ENCODE results near the gene EMCN.

EMCN gene

GRCh38 chr4:100517864-100518341, at the start of gene EMCN:
EMCN (minus strand) TSS chr4:100518022; CDS start chr4:100517914, 108 bp downstream.
- no peak for DNase-seq (ENCODE audit: low spot score)
- TF ChIP-seq CTCF (IDR thresholded peaks at IDR 0.05; ENCODE audit: borderline replicate concordance, control extremely low read depth, extremely low read depth, insufficient read depth, missing control alignments) = no peak
- in situ Hi-C loops (cut with MboI; ENCODE audit: low sequenced_read_pairs, unreplicated experiment) = no loop called here

GRCh38 chr4:100566396-100566795, 48.6 kb upstream of the EMCN start:
- TF ChIP-seq CTCF (IDR thresholded peaks at IDR 0.05; ENCODE audit: borderline replicate concordance, control extremely low read depth, extremely low read depth, insufficient read depth, missing control alignments) = no peak
- in situ Hi-C loops (cut with MboI; ENCODE audit: low sequenced_read_pairs, unreplicated experiment) = no loop called here

GRCh38 chr4:100557306-100557705, 39.5 kb upstream of the EMCN start:
- in situ Hi-C loops (cut with MboI; ENCODE audit: low sequenced_read_pairs, unreplicated experiment) = no loop called here
- TF ChIP-seq CTCF (IDR thresholded peaks at IDR 0.05; ENCODE audit: borderline replicate concordance, control extremely low read depth, extremely low read depth, insufficient read depth, missing control alignments) = no peak
- no peak for DNase-seq (ENCODE audit: low spot score)

More at GRCh38 chr4:100566396-100566795, 48.6 kb upstream of the EMCN start:
- DNase-seq (ENCODE audit: low spot score) = no peak

- no peak for TF ChIP-seq CTCF (IDR thresholded peaks at IDR 0.05; ENCODE audit: borderline replicate concordance, control extremely low read depth, extremely low read depth, insufficient read depth, missing control alignments)
- DNase-seq (ENCODE audit: low spot score) = no peak
- in situ Hi-C loops (cut with MboI; ENCODE audit: low sequenced_read_pairs, unreplicated experiment) = no loop called here
These were observed 38.0 kb upstream of the EMCN start for GRCh38 chr4:100555611-100556337.

- in situ Hi-C loops (cut with MboI; ENCODE audit: low sequenced_read_pairs, unreplicated experiment) = no loop called here
- DNase-seq (ENCODE audit: low spot score) = no peak
- no peak for TF ChIP-seq CTCF (IDR thresholded peaks at IDR 0.05; ENCODE audit: borderline replicate concordance, control extremely low read depth, extremely low read depth, insufficient read depth, missing control alignments)
These were observed 30.4 kb upstream of the EMCN start for GRCh38 chr4:100548200-100548560.

- TF ChIP-seq CTCF (IDR thresholded peaks at IDR 0.05; ENCODE audit: borderline replicate concordance, control extremely low read depth, extremely low read depth, insufficient read depth, missing control alignments) = no peak
- in situ Hi-C loops (cut with MboI; ENCODE audit: low sequenced_read_pairs, unreplicated experiment) = no loop called here
- no peak for DNase-seq (ENCODE audit: low spot score)
These were observed 29.8 kb upstream of the EMCN start for GRCh38 chr4:100547541-100548199.
